HCT116 (cell line): Measurements from ENCODE around the gene PBX1. TPM values are rescaled to one million over a fixed set of nuclear protein-coding genes. Genes with fewer than 3 reads are reported as not detected.

Source experiments
- ATAC-seq: fragments of 200-7000 bp; cut with Tn5 transposase; 2 replicates; pipeline ENCODE4 v1.9.1; 2020; ENCODE audit warnings: mild to moderate bottlenecking, moderate library complexity
- BruUV-seq: library from RNA; stranded (reverse); fragments of 400-500 nt; replicated peaks from 2 replicates; lab custom pipeline; 2021; lab: Mats Ljungman, UMichigan
- CTCF ChIA-PET: fragments of 300-600 bp; sonication (Branson Sonifier 250); formaldehyde crosslinking; loops from one replicate; lab custom pipeline; 2021; ENCODE audit warnings: antibody characterized with exemption; lab: Charles Lee
- POLR2A ChIA-PET: fragments of 300-600, 350-600 bp; sonication (Branson Sonifier 250); formaldehyde crosslinking; loops from one replicate; lab custom pipeline; 2021; ENCODE audit warnings: antibody characterized with exemption; lab: Charles Lee
- RAD21 ChIA-PET, 2 experiments: fragments of 300-600 bp; sonication (Branson Sonifier 250); formaldehyde crosslinking; loops; one replicate each; lab custom pipeline; 2023; ENCODE audit warnings: low total read pairs in 2 of 2; ENCODE audit not compliant: uncharacterized antibody in 2 of 2, unreplicated experiment in 2 of 2, low non-redundant PET in 1 of 2; lab: Charles Lee
- DNase-seq: peaks from one replicate; pipeline ENCODE4 v3.0.0-alpha.2; 2010; ENCODE audit warnings: low read depth, low spot score
- H2AFZ ChIP-seq: fragments of 200-600 bp; shearing (Covaris generic), sonication (generic); 2 replicates; pipeline ENCODE4 v1.6.1; 2017; ENCODE audit warnings: low read depth, mixed run types, mixed read lengths, antibody characterized with exemption, low read length; ENCODE audit not compliant: poor library complexity, severe bottlenecking
- H3K27ac ChIP-seq: 2 replicates; pipeline ENCODE4 v1.5.1; 2012; ENCODE audit warnings: low read depth, low read length
- H3K27me3 ChIP-seq: fragments of 200-600 bp; sonication (generic); 2 replicates; pipeline ENCODE4 v1.6.1; 2016; ENCODE audit warnings: mixed run types, low read length, mixed read lengths; ENCODE audit not compliant: insufficient read depth
- H3K36me3 ChIP-seq, 2 experiments: fragments of 200-500 bp in 1 of 2; fragments of 200-600 bp in 1 of 2; sonication (Bioruptor generic) in 1 of 2; sonication (generic) in 1 of 2; 2 replicates each; pipeline versions ENCODE4 v1.5.1 to v1.6.1; 2014 to 2016; ENCODE audit warnings: low read length in 2 of 2, inconsistent platforms in 1 of 2, mixed read lengths in 1 of 2, mixed run types in 1 of 2; ENCODE audit not compliant: insufficient read depth in 2 of 2, control insufficient read depth in 1 of 2
- H3K4me1 ChIP-seq, 2 experiments: fragments of 200-600 bp in 1 of 2; sonication (generic) in 1 of 2; 2 replicates each; pipeline versions ENCODE4 v1.5.1 to v1.6.1; 2012 to 2017; ENCODE audit warnings: low read length in 2 of 2, inconsistent platforms in 1 of 2, mild to moderate bottlenecking in 1 of 2, mixed read lengths in 1 of 2, mixed run types in 1 of 2, moderate library complexity in 1 of 2; ENCODE audit not compliant: insufficient read depth in 2 of 2, control insufficient read depth in 1 of 2
- H3K4me2 ChIP-seq: fragments of 200-600 bp; sonication (generic); 2 replicates; pipeline ENCODE4 v1.6.1; 2017; ENCODE audit warnings: mixed run types, low read length, mixed read lengths
- H3K4me3 ChIP-seq, 2 experiments: fragments of 200-600 bp in 1 of 2; sonication (generic) in 1 of 2; replicated peaks in 1 of 2; 2 replicates each; pipeline ENCODE4 v1.5.1; 2011 to 2016; ENCODE audit warnings: low read length in 2 of 2, control low read depth in 1 of 2, low read depth in 1 of 2, mild to moderate bottlenecking in 1 of 2, mixed read lengths in 1 of 2, mixed run types in 1 of 2
- H3K79me2 ChIP-seq: fragments of 200-600 bp; sonication (generic); 2 replicates; pipeline ENCODE4 v1.6.1; 2017; ENCODE audit warnings: mild to moderate bottlenecking, mixed run types, low read length, moderate library complexity, mixed read lengths; ENCODE audit not compliant: insufficient read depth
- H3K9ac ChIP-seq: fragments of 200-600 bp; sonication (generic); 2 replicates; pipeline ENCODE4 v1.6.1; 2016; ENCODE audit warnings: low read length, mixed read lengths
- H3K9me2 ChIP-seq: fragments of 200-600 bp; sonication (generic), shearing (Covaris generic); 2 replicates; pipeline ENCODE4 v1.6.1; 2017; ENCODE audit warnings: mixed run types, mild to moderate bottlenecking, moderate library complexity; ENCODE audit not compliant: insufficient read depth
- H3K9me3 ChIP-seq, 2 experiments: fragments of 200-500 bp in 1 of 2; fragments of 200-600 bp in 1 of 2; sonication (Bioruptor generic) in 1 of 2; sonication (generic) in 1 of 2; 2 replicates each; pipeline ENCODE4 v1.6.1; 2014 to 2017; ENCODE audit warnings: low read length in 2 of 2, mixed read lengths in 2 of 2, inconsistent platforms in 1 of 2, low read depth in 1 of 2, mild to moderate bottlenecking in 1 of 2, mixed run types in 1 of 2, moderate library complexity in 1 of 2; ENCODE audit not compliant: control insufficient read depth in 1 of 2, insufficient read depth in 1 of 2
- H4K20me1 ChIP-seq: fragments of 200-600 bp; sonication (generic), shearing (Covaris generic); 2 replicates; pipeline ENCODE4 v1.6.1; 2017; ENCODE audit warnings: mixed run types, mild to moderate bottlenecking, moderate library complexity; ENCODE audit not compliant: insufficient read depth
- CBX3 ChIP-seq: IDR thresholded peaks from 2 replicates; pipeline ENCODE4 v1.6.1; 2012; ENCODE audit warnings: low read depth
- ELF1 ChIP-seq: IDR thresholded peaks from 2 replicates; pipeline ENCODE4 v1.6.1; 2012; ENCODE audit warnings: low read depth, borderline replicate concordance
- FOSL1 ChIP-seq: IDR thresholded peaks from 2 replicates; pipeline ENCODE4 v1.6.1; 2012; ENCODE audit warnings: low read depth
- POLR2A ChIP-seq: IDR thresholded peaks from 2 replicates; pipeline ENCODE4 v1.7.0; 2011; ENCODE audit warnings: borderline replicate concordance; ENCODE audit not compliant: insufficient read depth, insufficient read length; ENCODE audit errors: extremely low read depth
- POLR2AphosphoS5 ChIP-seq: IDR thresholded peaks from 2 replicates; pipeline ENCODE4 v1.6.1; 2011; ENCODE audit warnings: mild to moderate bottlenecking, low read depth, low read length, moderate library complexity
- SIN3A ChIP-seq: IDR thresholded peaks from 2 replicates; pipeline ENCODE4 v1.6.1; 2012; ENCODE audit warnings: low read depth
- TCF7L2 ChIP-seq: IDR thresholded peaks from 2 replicates; pipeline ENCODE4 v1.7.0; 2011; ENCODE audit warnings: borderline replicate concordance, inconsistent platforms; ENCODE audit not compliant: insufficient read depth, insufficient read length; ENCODE audit errors: extremely low read depth
- ZFX ChIP-seq: fragments of 450-650 bp; IDR thresholded peaks from 2 replicates; pipeline ENCODE4 v1.6.1; 2017
- ZNF274 ChIP-seq: fragments of 200-500 bp; sonication (Bioruptor generic); IDR thresholded peaks from 2 replicates; pipeline ENCODE4 v1.6.1; 2014; ENCODE audit warnings: mild to moderate bottlenecking, low read depth, low read length, inconsistent platforms
- intact Hi-C: fragments of 100-400 bp; cut with micrococcal nuclease; formaldehyde crosslinking; loops from 2 replicates; pipeline ENCODE4 v1.10.0; 2022
- total RNA-seq: library from RNA; stranded (reverse); gene quantifications from one replicate; pipeline ENCODE4 v1.2.1, GENCODE V29; 2021; ENCODE audit not compliant: unreplicated experiment
- TF ChIP-seq, protein P1 (sequence below): IDR thresholded peaks from 2 replicates; pipeline ENCODE4 v1.6.1; 2012; ENCODE audit warnings: low read depth
- TF ChIP-seq, protein P2 (sequence below): IDR thresholded peaks from 2 replicates; pipeline ENCODE4 v1.6.1; 2012

Gene PBX1
- total RNA-seq, 1 experiment from 2014 or later = 29.6 TPM

- TF ChIP-seq POLR2A (no peak), ZFX (no peak)
- TF ChIP-seq, protein P1, sequence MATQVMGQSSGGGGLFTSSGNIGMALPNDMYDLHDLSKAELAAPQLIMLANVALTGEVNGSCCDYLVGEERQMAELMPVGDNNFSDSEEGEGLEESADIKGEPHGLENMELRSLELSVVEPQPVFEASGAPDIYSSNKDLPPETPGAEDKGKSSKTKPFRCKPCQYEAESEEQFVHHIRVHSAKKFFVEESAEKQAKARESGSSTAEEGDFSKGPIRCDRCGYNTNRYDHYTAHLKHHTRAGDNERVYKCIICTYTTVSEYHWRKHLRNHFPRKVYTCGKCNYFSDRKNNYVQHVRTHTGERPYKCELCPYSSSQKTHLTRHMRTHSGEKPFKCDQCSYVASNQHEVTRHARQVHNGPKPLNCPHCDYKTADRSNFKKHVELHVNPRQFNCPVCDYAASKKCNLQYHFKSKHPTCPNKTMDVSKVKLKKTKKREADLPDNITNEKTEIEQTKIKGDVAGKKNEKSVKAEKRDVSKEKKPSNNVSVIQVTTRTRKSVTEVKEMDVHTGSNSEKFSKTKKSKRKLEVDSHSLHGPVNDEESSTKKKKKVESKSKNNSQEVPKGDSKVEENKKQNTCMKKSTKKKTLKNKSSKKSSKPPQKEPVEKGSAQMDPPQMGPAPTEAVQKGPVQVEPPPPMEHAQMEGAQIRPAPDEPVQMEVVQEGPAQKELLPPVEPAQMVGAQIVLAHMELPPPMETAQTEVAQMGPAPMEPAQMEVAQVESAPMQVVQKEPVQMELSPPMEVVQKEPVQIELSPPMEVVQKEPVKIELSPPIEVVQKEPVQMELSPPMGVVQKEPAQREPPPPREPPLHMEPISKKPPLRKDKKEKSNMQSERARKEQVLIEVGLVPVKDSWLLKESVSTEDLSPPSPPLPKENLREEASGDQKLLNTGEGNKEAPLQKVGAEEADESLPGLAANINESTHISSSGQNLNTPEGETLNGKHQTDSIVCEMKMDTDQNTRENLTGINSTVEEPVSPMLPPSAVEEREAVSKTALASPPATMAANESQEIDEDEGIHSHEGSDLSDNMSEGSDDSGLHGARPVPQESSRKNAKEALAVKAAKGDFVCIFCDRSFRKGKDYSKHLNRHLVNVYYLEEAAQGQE = no peak
- Histone ChIP-seq H2AFZ (no peak overlapping the region), H3K4me1 (no peaks in the 10 kb centered on the region), H3K79me2 (no peaks in the 10 kb centered on the region), H3K36me3 (no peaks in the 10 kb centered on the region), H3K4me3 (no peak overlapping the region), H3K9me3 (no peaks in the 10 kb centered on the region), H3K27me3 (peaks cover 10% of the 10 kb centered on the region), H3K9me2 (no peaks in the 10 kb centered on the region), H4K20me1 (no peaks in the 10 kb centered on the region), H3K27ac (no peak overlapping the region), H3K9ac (no peak overlapping the region), H3K4me2 (no peak overlapping the region)
- DNase-seq = no peak
- BruUV-seq = no TSS peak
- RAD21 ChIA-PET = no interaction called here
- ATAC-seq = no peak
- CTCF ChIA-PET = no interaction called here
- intact Hi-C loops = no loop called here
- POLR2A ChIA-PET = no interaction called here
Observed at GRCh38 chr1:164861632-164862031, 302.6 kb downstream of the PBX1 start.

DNA sequence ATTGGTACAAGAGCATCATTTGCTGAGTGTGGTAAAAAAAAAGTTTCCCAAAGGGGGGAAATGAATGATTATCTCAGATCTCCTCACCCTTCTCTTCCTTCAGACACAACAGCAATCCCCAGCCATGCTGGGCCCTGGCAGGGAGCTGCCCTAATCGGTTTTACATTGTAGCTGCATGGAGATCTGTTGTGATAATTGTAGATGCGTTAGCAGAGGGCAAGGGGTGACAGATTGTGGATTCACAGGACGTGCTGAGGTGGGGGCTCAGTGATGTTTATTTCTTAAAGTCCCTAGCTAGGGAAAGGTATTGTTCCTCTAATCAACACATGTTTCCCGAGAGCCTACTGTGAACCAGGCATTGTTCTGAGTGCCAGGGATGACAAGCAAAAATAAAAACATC is 304.1 kb downstream of the PBX1 start:
- ChIA-PET POLR2A (no interaction called here), CTCF (no interaction called here)
- H3K36me3 ChIP-seq = no peaks in the 10 kb centered on the region
- TF ChIP-seq, protein P2, sequence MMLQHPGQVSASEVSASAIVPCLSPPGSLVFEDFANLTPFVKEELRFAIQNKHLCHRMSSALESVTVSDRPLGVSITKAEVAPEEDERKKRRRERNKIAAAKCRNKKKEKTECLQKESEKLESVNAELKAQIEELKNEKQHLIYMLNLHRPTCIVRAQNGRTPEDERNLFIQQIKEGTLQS = no peak
- TF ChIP-seq SIN3A = no peak
- no peak for TF ChIP-seq ZNF274
- TF ChIP-seq POLR2AphosphoS5 = no peak
- TF ChIP-seq FOSL1 = no peak
- TF ChIP-seq CBX3 = no peak
- TF ChIP-seq ZFX = no peak
- TF ChIP-seq, protein P1 = no peak
- TF ChIP-seq ELF1 = no peak
- TF ChIP-seq TCF7L2 = no peak

More for the DNA sequence above, 304.1 kb downstream of the PBX1 start:
- Histone ChIP-seq H3K79me2 (no peaks in the 10 kb centered on the region), H3K9me3 (no peaks in the 10 kb centered on the region), H3K4me1 (no peaks in the 10 kb centered on the region), H3K27ac (no peak overlapping the region), H2AFZ (no peak overlapping the region), H3K4me2 (no peak overlapping the region), H3K9ac (no peak overlapping the region), H3K4me3 (no peak overlapping the region), H3K9me2 (no peaks in the 10 kb centered on the region), H3K27me3 (peaks cover 10% of the 10 kb centered on the region), H4K20me1 (no peaks in the 10 kb centered on the region)
- no TSS peak for BruUV-seq
- DNase-seq = no peak
- RAD21 ChIA-PET = no interaction called here
- intact Hi-C loops = no loop called here
- ATAC-seq = no peak
